Prostate gland (tissue), 2 donors: ENCODE data around the gene RAET1E.

Experiments
- CTCF ChIP-seq, 4 experiments: fragments of 200-600 bp in 2 of 4; fragments of 450-650 bp in 2 of 4; sonication (generic) in 2 of 4; IDR thresholded peaks; 1 replicate in 3 of 4; 2 replicates in 1 of 4; pipeline ENCODE4 v1.5.1; 2016 to 2019; ENCODE audit warnings: antibody characterized with exemption in 4 of 4, mild to moderate bottlenecking in 2 of 4, moderate library complexity in 2 of 4
- POLR2A ChIP-seq: fragments of 450-650 bp; IDR thresholded peaks from one replicate; pipeline ENCODE4 v1.6.1; 2016; ENCODE audit warnings: antibody characterized with exemption, mild to moderate bottlenecking
- POLR2AphosphoS5 ChIP-seq: sonication (generic); formaldehyde crosslinking; IDR thresholded peaks from one replicate; pipeline ENCODE4 v1.6.1; 2017; ENCODE audit warnings: antibody characterized with exemption

GRCh38 chr6:149925974-149926777, 28.3 kb upstream of the RAET1E start:
- peak; percentile 74 to 96 (median 88) for TF ChIP-seq CTCF (IDR thresholded peaks at IDR 0.05)
- no peak for TF ChIP-seq POLR2A
- peak; percentile 45 for TF ChIP-seq POLR2AphosphoS5
